GM12892 (cell line): ENCODE data around the gene SOX13.

ENCODE experiments used
- POLR2A ChIP-seq: IDR thresholded peaks from 2 replicates; pipeline ENCODE4 v1.6.1; 2011; ENCODE audit warnings: low read depth, low read length, control low read depth
- POLR2AphosphoS5 ChIP-seq: IDR thresholded peaks from 2 replicates; pipeline ENCODE4 v1.6.1; 2011; ENCODE audit warnings: low read depth, low read length, control low read depth

DNA sequence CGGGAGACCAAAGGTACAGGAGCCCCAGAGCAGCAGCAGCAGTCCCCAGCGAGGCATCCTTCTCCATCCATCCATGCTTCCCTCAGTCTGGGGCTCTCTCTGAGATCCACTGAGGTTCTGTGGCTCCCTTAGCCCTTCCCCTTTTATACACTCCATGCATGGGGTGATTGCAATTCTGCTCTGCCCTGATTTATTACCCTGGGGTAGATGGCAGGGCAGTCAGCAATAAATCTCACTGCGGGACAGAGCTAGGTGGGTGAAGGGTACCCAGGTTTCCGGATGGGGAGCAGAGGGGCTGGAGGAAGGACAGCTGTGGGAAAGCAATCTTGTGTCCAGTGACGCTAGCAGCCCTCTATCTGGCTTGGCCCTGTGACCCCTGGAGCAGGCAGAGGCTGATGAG lies 93.3 kb downstream of the SOX13 start, which contains the start of gene REN:
- no peak for TF ChIP-seq POLR2AphosphoS5
- TF ChIP-seq POLR2A: no peak
